HG02642 (cell line): ENCODE data around the gene PGAP3.
"Not testable (repeated sequence)": the region's sequence is repeated elsewhere in the genome, so short reads cannot be mapped to it uniquely, and the experiment has no call there.

ENCODE experiments used
- ATAC-seq: cut with Tn5 transposase; IDR thresholded peaks from one replicate; pipeline ENCODE4 v1.9.1; 2021; ENCODE audit warnings: mild to moderate bottlenecking; ENCODE audit not compliant: unreplicated experiment, poor library complexity

PGAP3 gene

GRCh38 chr17:39699818-39700147 lies 11.9 kb upstream of the PGAP3 start, which contains the start of gene ERBB2:
Gene ERBB2, plus strand, starts transcription at chr17:39700064. Its CDS starts 175 bp downstream, at chr17:39700239.
- ATAC-seq, result no peak

GRCh38 chr17:39699157-39699817 lies 11.4 kb upstream of the PGAP3 start:
- ATAC-seq, result not testable (repeated sequence)

GRCh38 chr17:39697961-39698360 lies 10.1 kb upstream of the PGAP3 start:
- ATAC-seq, result no peak

- ATAC-seq, result no peak
Observed at GRCh38 chr17:39696731-39697130, 8.9 kb upstream of the PGAP3 start.

GRCh38 chr17:39695089-39695474 lies 7.2 kb upstream of the PGAP3 start:
- no peak for ATAC-seq

DNA sequence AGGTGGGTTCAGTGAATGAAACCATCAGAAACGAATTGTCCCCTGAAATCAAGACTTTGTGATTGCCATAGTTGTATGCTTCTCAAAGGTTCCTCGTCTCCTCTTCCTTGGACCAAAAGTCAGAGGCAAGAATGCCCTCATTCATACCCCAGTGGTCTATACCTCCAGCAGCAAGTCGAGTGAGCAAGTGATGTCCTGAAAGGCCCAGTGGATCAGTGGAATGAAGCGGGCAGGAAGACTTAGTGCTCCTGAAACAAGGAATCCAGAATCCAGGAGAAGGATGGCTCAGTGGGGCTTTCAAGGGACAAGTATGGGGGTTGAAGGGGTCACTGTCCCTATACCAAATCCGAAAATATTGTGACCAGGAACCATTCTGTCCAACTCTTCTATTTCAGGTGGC lies 6.7 kb upstream of the PGAP3 start:
- ATAC-seq, result no peak

DNA sequence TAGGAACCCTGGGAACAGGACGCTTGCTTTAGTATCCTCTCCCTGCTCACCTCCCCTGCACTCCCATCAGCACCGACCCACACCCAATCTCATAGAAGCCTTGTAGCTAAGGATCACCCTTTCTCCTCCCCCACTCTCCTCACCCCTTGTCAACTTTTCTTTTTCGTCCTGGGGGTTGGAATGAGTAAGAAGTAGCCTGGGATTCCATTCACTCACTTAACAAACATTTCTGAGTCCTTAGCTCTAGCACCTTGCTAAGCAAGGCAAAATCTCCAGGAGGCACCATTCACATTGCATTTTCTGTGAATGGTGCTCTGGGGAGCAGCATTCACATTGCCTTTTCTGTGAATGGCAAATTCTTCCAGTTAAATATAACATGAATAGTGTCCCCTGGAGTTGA lies 1.1 kb upstream of the PGAP3 start:
- ATAC-seq, result no peak

GRCh38 chr17:39688475-39688835 lies 598 bp upstream of the PGAP3 start:
- no peak for ATAC-seq

DNA sequence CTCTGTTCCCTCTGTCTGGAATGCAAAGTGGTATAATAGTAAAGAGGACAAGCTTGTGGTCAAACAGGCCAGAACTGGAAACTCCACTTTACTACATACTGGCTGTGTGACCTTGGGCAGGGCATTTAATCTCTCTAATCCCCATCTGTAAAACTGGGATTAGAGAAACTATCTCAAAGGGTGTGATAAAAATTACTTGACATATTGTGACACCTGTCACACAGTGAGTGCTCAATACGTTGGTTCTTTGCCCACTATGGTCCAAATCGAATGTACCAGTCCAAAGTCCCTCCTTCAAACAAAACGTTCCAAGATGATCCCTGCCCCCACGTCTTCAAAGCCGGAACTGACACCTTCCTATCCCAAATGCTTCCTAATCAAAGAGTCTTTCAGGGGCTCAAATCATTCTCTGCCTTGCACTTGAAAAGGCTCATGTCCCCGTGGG lies 734 bp downstream of the PGAP3 start:
- ATAC-seq, result no peak

GRCh38 chr17:39684369-39685192 lies 3.3 kb downstream of the PGAP3 start:
- no peak for ATAC-seq

DNA sequence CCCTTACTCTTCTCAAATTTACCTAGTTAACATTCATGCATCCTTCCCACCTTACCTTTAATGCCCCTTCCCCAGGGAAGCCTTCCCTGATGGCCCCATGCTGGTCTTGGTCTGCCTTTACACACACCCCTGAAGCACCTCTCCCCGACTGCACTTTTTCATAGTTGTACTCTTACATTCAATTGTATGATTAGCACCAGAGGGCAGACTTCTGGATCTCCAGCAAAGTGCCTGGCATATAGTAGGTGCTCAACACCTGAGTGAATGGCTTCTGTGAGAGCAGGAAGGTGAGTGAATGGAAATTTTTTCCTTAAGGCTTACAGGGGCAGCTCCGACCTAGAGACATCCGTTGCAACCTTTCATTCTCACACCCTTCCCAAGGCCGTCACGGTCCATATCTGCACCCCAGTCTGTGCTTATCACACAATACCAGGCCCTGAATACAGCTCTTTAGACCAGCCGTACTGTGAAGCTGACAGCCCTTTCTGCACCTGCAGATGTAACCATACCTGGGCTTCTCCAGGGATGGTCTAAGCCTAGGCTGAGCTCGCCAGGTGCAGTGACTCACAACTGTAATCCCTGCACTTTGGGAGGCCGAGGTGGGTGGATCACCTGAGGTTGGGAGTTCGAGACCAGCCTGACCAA lies 4.4 kb downstream of the PGAP3 start:
- ATAC-seq, result no peak

DNA sequence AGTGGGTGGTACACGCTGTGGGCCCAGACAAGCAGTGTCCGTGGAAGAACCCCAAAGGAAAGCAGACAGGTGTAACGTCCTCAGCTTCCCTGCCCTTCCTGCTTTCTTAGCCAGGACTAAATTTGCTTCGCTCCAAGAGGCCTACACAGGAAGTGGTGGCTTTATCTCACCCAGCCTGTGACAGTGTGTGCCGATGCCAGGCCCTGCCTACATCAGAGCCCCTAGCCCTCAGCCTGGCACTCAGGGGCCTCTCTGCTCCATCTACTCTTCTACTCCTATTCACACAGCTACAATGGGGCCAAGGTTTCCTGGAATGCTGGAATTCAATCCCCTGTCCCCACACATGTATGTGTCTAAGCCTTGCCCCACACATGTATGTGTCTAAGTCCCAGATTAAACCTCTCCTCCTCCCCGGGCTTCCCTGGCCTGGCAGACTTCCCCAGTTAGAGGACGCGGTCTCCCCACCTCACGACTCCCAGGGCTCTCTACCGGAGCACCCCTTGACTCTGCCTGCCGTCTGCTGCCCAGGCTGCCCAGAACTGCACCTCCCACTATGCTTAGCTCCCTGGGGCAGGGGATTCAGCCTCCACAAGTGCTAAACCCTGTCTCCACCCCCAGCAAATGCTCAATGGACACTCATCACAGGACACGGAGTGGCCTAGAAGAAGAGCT lies 8.2 kb downstream of the PGAP3 start:
- ATAC-seq, result no peak

DNA sequence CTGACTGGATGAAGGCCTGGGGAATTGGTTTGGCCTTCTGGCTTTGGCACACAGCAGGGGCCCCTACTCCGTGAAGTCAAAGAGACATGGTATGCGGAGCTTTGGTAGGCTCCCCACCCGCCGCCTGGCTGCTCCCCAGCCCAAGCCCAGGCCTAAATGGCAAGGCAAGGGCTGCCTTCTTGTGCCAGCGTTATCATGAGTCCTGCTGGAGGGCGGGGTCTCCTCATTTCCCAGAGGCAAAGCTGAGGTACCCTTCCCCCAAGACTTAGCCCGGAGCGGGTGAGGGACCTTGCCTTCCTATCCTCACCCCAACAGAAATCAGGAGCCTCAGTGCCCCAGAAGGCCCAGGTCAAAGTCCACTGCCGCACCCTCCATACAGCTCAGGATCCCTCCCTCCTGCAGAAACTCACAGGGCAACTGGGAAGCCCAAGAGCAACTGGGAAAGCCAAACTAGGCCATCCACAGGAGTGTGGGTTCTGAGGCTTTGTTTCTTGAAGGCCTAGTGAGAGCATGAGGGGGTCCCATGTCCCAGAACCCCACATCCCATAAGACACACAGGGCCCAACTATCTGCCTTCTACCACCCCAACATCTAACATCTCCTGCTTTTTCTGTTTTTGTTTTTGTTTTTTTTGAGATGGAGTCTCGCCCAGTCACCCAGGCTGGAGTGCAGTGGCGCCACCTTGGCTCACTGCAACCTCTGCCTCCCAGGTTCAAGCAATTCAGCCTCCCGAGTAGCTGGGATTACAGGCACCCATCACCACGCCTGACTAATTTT lies 9.3 kb downstream of the PGAP3 start:
- no peak for ATAC-seq

- ATAC-seq, result no peak
Observed at GRCh38 chr17:39677542-39678339, 10.1 kb downstream of the PGAP3 start.

DNA sequence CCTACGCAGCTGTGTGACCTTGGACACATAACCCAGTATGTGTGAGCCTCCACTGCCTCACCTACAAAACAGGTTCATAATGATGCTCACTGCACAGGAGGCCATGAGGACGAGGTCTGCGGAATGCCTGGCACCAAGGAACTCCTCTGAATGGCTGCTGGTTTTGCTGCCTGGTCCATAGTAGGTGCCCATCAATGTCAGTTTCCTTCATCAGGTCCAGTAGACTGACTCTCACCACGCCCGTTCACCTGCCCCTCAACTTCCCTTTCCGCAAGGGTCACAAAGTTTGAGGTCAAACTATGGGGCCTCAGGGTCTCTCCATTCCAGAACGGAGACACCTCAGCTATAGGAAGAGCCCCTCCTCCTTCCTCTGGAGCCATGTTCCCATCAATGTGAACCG lies 10.8 kb downstream of the PGAP3 start:
- ATAC-seq, result no peak

GRCh38 chr17:39676198-39676819 lies 11.5 kb downstream of the PGAP3 start:
- ATAC-seq, result no peak

DNA sequence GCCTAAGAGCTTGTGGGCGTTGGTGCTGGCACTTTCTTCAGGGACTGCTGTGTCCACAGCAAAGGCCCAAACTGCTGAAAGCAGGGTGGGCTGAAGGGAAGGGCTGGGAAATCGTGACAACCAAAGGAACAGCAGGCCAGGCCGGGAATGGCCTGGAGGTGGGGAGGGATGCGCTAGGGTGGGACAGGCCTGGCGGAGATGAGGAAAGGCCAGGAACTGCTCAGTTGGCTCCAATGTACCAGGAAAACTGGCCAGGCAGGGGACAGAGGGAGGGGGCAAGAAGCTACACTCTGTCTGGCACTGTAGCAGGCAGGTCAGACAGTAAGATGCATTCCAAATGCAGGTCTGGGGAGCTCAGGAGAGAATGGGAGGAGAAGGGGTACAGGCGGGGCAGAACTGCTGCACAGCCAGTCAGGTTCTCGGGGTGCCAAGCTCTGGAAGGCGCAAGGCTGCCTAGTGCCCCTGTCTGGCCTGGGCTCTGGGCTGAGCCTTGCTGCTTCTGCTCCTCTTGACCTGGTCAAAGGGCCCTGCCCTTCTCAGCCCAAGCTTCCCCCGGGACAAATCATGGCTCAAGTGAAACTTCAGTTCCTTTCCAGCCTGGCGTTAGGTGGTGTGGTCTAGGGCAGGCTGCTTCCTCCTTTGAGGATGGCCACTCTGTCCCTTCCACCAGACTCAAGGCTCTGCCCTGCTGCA lies 12.3 kb downstream of the PGAP3 start:
- ATAC-seq, result no peak

- ATAC-seq, result no peak
Observed at GRCh38 chr17:39674702-39675389, 13.0 kb downstream of the PGAP3 start.
